ENCODE results near the gene OMG.

Gene OMG

GRCh38 chr17:31329221-31329620, 32.2 kb upstream of the OMG start:
- TF ChIP-seq, protein P1, sequence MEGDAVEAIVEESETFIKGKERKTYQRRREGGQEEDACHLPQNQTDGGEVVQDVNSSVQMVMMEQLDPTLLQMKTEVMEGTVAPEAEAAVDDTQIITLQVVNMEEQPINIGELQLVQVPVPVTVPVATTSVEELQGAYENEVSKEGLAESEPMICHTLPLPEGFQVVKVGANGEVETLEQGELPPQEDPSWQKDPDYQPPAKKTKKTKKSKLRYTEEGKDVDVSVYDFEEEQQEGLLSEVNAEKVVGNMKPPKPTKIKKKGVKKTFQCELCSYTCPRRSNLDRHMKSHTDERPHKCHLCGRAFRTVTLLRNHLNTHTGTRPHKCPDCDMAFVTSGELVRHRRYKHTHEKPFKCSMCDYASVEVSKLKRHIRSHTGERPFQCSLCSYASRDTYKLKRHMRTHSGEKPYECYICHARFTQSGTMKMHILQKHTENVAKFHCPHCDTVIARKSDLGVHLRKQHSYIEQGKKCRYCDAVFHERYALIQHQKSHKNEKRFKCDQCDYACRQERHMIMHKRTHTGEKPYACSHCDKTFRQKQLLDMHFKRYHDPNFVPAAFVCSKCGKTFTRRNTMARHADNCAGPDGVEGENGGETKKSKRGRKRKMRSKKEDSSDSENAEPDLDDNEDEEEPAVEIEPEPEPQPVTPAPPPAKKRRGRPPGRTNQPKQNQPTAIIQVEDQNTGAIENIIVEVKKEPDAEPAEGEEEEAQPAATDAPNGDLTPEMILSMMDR (IDR thresholded peaks at IDR 0.05; ENCODE audit: insufficient read depth, low read length, poor library complexity, severe bottlenecking) = no peak
- TF ChIP-seq EZH2phosphoT487 (conservative IDR thresholded peaks at IDR 0.05; ENCODE audit: low read length) = no peak
- Histone ChIP-seq H3K27me3 (ENCODE audit: low read length) (no peaks in the 10 kb centered on the region), H3K9me3 (ENCODE audit: insufficient read depth, low read length) (no peaks in the 10 kb centered on the region), H3K4me2 (ENCODE audit: low read depth, low read length, poor library complexity, severe bottlenecking) (no peak overlapping the region), H3K4me3 (ENCODE audit: insufficient read depth, low read length, poor library complexity, severe bottlenecking) (no peak overlapping the region), H3K79me2 (ENCODE audit: insufficient read depth, low read length) (no peaks in the 10 kb centered on the region), H3K9ac (ENCODE audit: low read length) (no peak overlapping the region), H2AFZ (ENCODE audit: low read depth, low read length, severe bottlenecking) (no peak overlapping the region), H3K27ac (ENCODE audit: low read depth, low read length) (no peak overlapping the region), H3K9me2 (replicated peaks; ENCODE audit: insufficient read depth, low read length) (no peaks in the 10 kb centered on the region), H3F3A (ENCODE audit: insufficient read depth) (no peaks in the 10 kb centered on the region), H3K36me3 (ENCODE audit: low read length) (peaks cover 11% of the 10 kb centered on the region; the same call in 1 of the 2 replicates), H4K20me1 (ENCODE audit: low read depth, low read length) (no peaks in the 10 kb centered on the region)

- no peaks in the 10 kb centered on the region for H3K9me3 ChIP-seq (ENCODE audit: insufficient read depth, low read length)
- H3K27ac ChIP-seq (ENCODE audit: low read depth, low read length) = no peak overlapping the region
- peaks cover 11% of the 10 kb centered on the region; the same call in 1 of the 2 replicates for H3K36me3 ChIP-seq (ENCODE audit: low read length)
- TF ChIP-seq, protein P1 (IDR thresholded peaks at IDR 0.05; ENCODE audit: insufficient read depth, low read length, poor library complexity, severe bottlenecking) = no peak
- TF ChIP-seq EZH2phosphoT487 (conservative IDR thresholded peaks at IDR 0.05; ENCODE audit: low read length) = no peak
- no peaks in the 10 kb centered on the region for H3K79me2 ChIP-seq (ENCODE audit: insufficient read depth, low read length)
- no peaks in the 10 kb centered on the region for H4K20me1 ChIP-seq (ENCODE audit: low read depth, low read length)
- H3K4me2 ChIP-seq (ENCODE audit: low read depth, low read length, poor library complexity, severe bottlenecking) = no peak overlapping the region
- H3K9me2 ChIP-seq (replicated peaks; ENCODE audit: insufficient read depth, low read length) = no peaks in the 10 kb centered on the region
- H3K9ac ChIP-seq (ENCODE audit: low read length) = no peak overlapping the region
- no peaks in the 10 kb centered on the region for H3F3A ChIP-seq (ENCODE audit: insufficient read depth)
- H3K4me3 ChIP-seq (ENCODE audit: insufficient read depth, low read length, poor library complexity, severe bottlenecking) = no peak overlapping the region
- no peaks in the 10 kb centered on the region for H3K27me3 ChIP-seq (ENCODE audit: low read length)
- H2AFZ ChIP-seq (ENCODE audit: low read depth, low read length, severe bottlenecking) = no peak overlapping the region
Observed at GRCh38 chr17:31328160-31328535, 31.1 kb upstream of the OMG start.

DNA sequence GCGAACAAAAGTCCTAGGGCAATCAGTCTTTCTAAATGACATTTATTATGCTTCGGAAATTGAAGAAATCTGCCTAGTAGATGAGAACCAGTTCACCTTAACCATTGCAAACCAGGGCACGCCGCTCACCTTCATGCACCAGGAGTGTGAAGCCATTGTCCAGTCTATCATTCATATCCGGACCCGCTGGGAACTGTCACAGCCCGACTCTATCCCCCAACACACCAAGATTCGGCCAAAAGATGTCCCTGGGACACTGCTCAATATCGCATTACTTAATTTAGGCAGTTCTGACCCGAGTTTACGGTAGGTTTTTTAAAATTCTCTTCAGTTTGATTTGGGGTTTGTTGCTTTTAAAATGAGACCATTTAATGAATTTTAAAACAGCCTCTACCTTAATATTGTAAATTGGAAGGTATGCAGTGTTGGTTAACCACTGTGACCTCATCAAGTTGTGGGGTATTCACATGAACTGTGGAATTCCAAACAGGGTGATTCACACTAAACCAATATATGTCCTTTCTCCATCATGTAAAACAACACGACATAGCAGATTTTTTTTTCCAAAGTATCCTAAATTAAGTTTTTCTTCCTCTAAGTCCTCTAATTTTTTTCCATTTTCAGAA, 30.6 kb upstream of the OMG start:
- Histone ChIP-seq H3K4me3 (ENCODE audit: insufficient read depth, low read length, poor library complexity, severe bottlenecking) (no peak overlapping the region), H3K4me2 (ENCODE audit: low read depth, low read length, poor library complexity, severe bottlenecking) (no peak overlapping the region)

More for the DNA sequence above, 30.6 kb upstream of the OMG start:
- Histone ChIP-seq H3F3A (ENCODE audit: insufficient read depth) (peaks cover 3% of the 10 kb centered on the region; the same call in 1 of the 2 replicates), H3K9me3 (ENCODE audit: insufficient read depth, low read length) (no peaks in the 10 kb centered on the region), H4K20me1 (ENCODE audit: low read depth, low read length) (no peaks in the 10 kb centered on the region), H3K9ac (ENCODE audit: low read length) (no peak overlapping the region), H3K79me2 (ENCODE audit: insufficient read depth, low read length) (no peaks in the 10 kb centered on the region), H2AFZ (ENCODE audit: low read depth, low read length, severe bottlenecking) (no peak overlapping the region), H3K9me2 (replicated peaks; ENCODE audit: insufficient read depth, low read length) (no peaks in the 10 kb centered on the region), H3K27ac (ENCODE audit: low read depth, low read length) (no peak overlapping the region), H3K27me3 (ENCODE audit: low read length) (no peaks in the 10 kb centered on the region), H3K36me3 (ENCODE audit: low read length) (peaks cover 11% of the 10 kb centered on the region; the same call in 1 of the 2 replicates)
- TF ChIP-seq EZH2phosphoT487 (conservative IDR thresholded peaks at IDR 0.05; ENCODE audit: low read length) = no peak
- TF ChIP-seq, protein P1 (IDR thresholded peaks at IDR 0.05; ENCODE audit: insufficient read depth, low read length, poor library complexity, severe bottlenecking) = no peak
